Measurements from ENCODE around the gene NFATC2. TPM values are rescaled to one million over a fixed set of nuclear protein-coding genes. Genes with fewer than 3 reads are reported as not detected.

The NFATC2 gene
- total and polyA plus RNA-seq, 2 experiments from 2014 or later = 0.52 to 0.59 TPM

DNA sequence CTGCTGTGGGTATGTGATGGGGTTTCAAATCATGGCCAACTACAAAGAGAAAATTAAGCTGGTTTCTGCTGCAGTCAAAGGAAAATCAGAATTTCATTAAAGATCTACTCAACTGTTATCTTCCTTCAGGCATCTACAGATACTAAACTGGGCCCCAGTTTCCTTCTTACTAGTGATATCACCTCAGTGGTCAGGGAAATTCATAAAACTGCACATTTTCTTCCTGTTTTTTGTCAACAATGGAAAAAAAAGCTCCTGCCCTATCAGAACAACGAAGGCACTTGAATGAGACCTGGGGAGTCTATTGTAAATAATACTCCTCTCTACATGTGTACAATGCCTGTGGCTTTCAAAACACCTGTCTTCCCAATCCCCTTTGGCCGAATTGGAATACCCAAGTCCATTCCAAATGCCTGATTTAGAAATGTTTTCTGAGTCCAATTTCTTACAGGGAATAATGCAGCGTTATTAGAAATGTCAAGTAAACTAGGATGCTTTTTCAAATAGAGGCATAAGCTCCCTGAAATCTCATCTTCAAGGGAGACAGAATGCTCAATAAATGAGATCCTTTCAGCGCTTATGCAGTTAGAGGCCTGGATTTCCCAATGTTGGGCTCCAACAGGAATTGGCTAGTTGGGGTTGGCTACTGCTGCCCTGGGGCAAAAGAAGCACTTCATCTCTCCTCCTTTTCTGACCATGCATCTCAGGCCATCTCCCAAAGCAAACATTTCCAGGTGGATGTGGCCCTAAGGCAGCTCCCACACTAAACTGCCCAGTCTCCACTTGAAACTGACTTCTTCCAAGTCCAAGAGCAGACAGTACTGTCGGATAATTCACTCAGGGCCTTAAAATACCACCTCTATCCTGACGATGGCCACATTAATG lies 143.3 kb downstream of the NFATC2 start (continued):
- TF ChIP-seq CTCF (conservative IDR thresholded peaks at IDR 0.05; ENCODE audit: low read depth in 2 of 2) (no peak), JUNB (IDR thresholded peaks at IDR 0.05; ENCODE audit: unreplicated experiment) (no peak), EZH2 (IDR thresholded peaks at IDR 0.05; ENCODE audit: low read depth, unreplicated experiment) (no peak), ETS1 (IDR thresholded peaks at IDR 0.05) (no peak), STAT1 (IDR thresholded peaks at IDR 0.05; ENCODE audit: unreplicated experiment) (no peak)

GRCh38 chr20:51398552-51398951 lies 144.0 kb downstream of the NFATC2 start:
- no peak overlapping the region for H3K27ac Mint-ChIP-seq
- H3K4me1 Mint-ChIP-seq = peaks cover 26% of the 10 kb centered on the region; the same call in 2 of the 3 replicates
- no peaks in the 10 kb centered on the region for H3K27me3 ChIP-seq (ENCODE audit: insufficient read depth)
- no peaks in the 10 kb centered on the region for H4K20me1 ChIP-seq (replicated peaks; ENCODE audit: insufficient read depth)
- H3K9me2 ChIP-seq (ENCODE audit: insufficient read depth) = no peaks in the 10 kb centered on the region
- DNase-seq (ENCODE audit: low spot score) (no peak), ATAC-seq (no peak)
- no peak overlapping the region for H3K27ac ChIP-seq (ENCODE audit: low read depth)
- H3K79me2 ChIP-seq (replicated peaks; ENCODE audit: insufficient read depth) = no peaks in the 10 kb centered on the region
- no peak overlapping the region for H3K4me3 ChIP-seq
- no peak overlapping the region for H3K4me2 ChIP-seq
- H3K36me3 ChIP-seq (ENCODE audit: insufficient read depth) = no peaks in the 10 kb centered on the region
- no peaks in the 10 kb centered on the region for H3K36me3 Mint-ChIP-seq (ENCODE audit: low read depth)
- H3K27me3 Mint-ChIP-seq (ENCODE audit: insufficient read depth, low read depth, poor library complexity) = peaks cover 4% of the 10 kb centered on the region
- H3F3A ChIP-seq (replicated peaks; ENCODE audit: low read depth) = no peaks in the 10 kb centered on the region
- H2AFZ ChIP-seq = no peak overlapping the region
- H3K4me1 ChIP-seq (ENCODE audit: insufficient read depth) = peaks cover 11% of the 10 kb centered on the region; the same call in 1 of the 2 replicates
- no peak overlapping the region for H3K4me3 Mint-ChIP-seq
- H3K9me3 Mint-ChIP-seq = no peaks in the 10 kb centered on the region
- TF ChIP-seq ZNF114 (CRISPR knock-in tag; IDR thresholded peaks at IDR 0.05) (no peak), STAT1 (IDR thresholded peaks at IDR 0.05; ENCODE audit: unreplicated experiment) (no peak), ZNF331 (CRISPR knock-in tag; IDR thresholded peaks at IDR 0.05; ENCODE audit: low read depth) (no peak), NANOG (IDR thresholded peaks at IDR 0.05; ENCODE audit: borderline replicate concordance) (no peak), CTCF (conservative IDR thresholded peaks at IDR 0.05; ENCODE audit: low read depth in 2 of 2) (no peak), EZH2phosphoT487 (IDR thresholded peaks at IDR 0.05; ENCODE audit: unreplicated experiment) (no peak), CREB1 (CRISPR knock-in tag; IDR thresholded peaks at IDR 0.05; ENCODE audit: low read depth) (no peak), ETS1 (IDR thresholded peaks at IDR 0.05) (no peak)
- TF ChIP-seq, protein P1, sequence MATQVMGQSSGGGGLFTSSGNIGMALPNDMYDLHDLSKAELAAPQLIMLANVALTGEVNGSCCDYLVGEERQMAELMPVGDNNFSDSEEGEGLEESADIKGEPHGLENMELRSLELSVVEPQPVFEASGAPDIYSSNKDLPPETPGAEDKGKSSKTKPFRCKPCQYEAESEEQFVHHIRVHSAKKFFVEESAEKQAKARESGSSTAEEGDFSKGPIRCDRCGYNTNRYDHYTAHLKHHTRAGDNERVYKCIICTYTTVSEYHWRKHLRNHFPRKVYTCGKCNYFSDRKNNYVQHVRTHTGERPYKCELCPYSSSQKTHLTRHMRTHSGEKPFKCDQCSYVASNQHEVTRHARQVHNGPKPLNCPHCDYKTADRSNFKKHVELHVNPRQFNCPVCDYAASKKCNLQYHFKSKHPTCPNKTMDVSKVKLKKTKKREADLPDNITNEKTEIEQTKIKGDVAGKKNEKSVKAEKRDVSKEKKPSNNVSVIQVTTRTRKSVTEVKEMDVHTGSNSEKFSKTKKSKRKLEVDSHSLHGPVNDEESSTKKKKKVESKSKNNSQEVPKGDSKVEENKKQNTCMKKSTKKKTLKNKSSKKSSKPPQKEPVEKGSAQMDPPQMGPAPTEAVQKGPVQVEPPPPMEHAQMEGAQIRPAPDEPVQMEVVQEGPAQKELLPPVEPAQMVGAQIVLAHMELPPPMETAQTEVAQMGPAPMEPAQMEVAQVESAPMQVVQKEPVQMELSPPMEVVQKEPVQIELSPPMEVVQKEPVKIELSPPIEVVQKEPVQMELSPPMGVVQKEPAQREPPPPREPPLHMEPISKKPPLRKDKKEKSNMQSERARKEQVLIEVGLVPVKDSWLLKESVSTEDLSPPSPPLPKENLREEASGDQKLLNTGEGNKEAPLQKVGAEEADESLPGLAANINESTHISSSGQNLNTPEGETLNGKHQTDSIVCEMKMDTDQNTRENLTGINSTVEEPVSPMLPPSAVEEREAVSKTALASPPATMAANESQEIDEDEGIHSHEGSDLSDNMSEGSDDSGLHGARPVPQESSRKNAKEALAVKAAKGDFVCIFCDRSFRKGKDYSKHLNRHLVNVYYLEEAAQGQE (IDR thresholded peaks at IDR 0.05; ENCODE audit: unreplicated experiment) = no peak
